T-helper 2 cell treated with Interferon-gamma antibody and Interleukin-4, amounts not matched to agents 5 μg/mL and 100 μg/mL, for 36 hours (primary cell): ENCODE measurements around the gene SCUBE3.

Experiments
- DNase-seq: peaks from one replicate; pipeline ENCODE4 v3.0.0; 2021; ENCODE audit warnings: low spot score
- H3K27ac Mint-ChIP-seq: one replicate; pipeline ENCODE4 v1.8.0; 2021; ENCODE audit warnings: mild to moderate bottlenecking, mixed read lengths
- H3K27me3 Mint-ChIP-seq: one replicate; pipeline ENCODE4 v1.8.0; 2021; ENCODE audit warnings: low read depth, mixed read lengths
- H3K36me3 Mint-ChIP-seq: one replicate; pipeline ENCODE4 v1.8.0; 2021; ENCODE audit warnings: low read depth, mixed read lengths
- H3K4me1 Mint-ChIP-seq: one replicate; pipeline ENCODE4 v1.8.0; 2021; ENCODE audit warnings: low read depth, mixed read lengths
- H3K4me3 Mint-ChIP-seq: one replicate; pipeline ENCODE4 v1.8.0; 2022; ENCODE audit warnings: mild to moderate bottlenecking, moderate library complexity, mixed read lengths
- H3K9me3 Mint-ChIP-seq: one replicate; pipeline ENCODE4 v1.8.0; 2021; ENCODE audit warnings: mixed read lengths

The SCUBE3 gene

DNA sequence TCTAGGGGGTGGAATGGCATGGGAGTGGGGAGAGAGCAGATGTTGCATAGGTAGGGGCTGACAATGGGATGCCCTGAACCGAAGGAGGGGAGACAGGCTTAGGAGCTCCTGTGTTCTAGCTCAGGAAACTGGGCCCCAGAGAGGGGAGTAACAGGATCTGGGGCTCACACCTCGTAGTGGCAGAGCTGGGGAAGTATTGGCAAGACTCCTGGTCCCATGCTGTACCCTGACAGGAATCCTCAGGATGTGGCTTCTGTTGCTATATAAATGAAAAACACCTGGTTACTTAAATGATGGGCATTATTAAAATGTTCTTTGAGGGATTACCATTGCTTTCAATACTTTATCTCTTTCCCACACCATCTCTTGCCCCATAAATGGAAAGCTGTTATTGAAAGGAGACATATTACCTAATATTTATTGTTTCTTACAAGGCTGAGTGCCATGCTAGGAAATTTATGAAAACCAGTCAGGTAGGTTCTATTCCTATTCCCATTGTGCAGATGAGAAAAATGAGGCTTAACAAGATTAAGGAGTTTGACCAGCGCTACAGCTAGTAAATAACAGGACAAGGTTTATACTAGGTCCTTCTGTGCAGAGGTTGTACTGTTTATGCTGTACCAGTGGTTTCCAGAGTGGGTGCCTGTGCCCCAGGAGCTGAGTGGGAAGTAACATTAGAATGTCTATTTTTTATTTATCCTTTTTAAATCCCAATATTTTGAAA lies 37.3 kb upstream of the SCUBE3 start:
- DNase-seq = no peak
- H3K4me3 Mint-ChIP-seq = no peak overlapping the region
- H3K9me3 Mint-ChIP-seq = no peaks in the 10 kb centered on the region
- H3K4me1 Mint-ChIP-seq = peaks cover 10% of the 10 kb centered on the region
- no peak overlapping the region for H3K27ac Mint-ChIP-seq
- H3K27me3 Mint-ChIP-seq = peaks cover 13% of the 10 kb centered on the region
- H3K36me3 Mint-ChIP-seq = no peaks in the 10 kb centered on the region

DNA sequence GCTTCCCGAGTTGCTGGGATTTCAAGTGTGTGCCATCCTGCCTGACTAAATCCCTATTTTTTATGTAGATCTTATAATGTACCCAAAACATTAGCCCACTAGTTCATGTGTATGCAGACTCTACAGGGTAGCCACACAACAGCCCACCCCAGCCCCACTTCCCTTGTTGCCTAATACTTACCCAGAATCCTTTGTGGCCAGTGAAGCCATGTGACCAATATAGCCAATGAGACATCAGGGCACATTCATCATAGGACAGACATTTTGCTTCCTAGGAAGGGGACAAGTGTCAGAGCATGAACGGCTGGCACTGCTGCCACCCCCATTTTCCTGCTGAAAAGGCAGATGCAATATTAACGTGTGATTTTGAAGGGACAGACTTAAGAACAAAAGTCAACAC lies 36.6 kb upstream of the SCUBE3 start:
- Mint-ChIP-seq H3K36me3 (no peaks in the 10 kb centered on the region), H3K27ac (no peak overlapping the region)

GRCh38 chr6:35177596-35177995 lies 36.2 kb upstream of the SCUBE3 start:
- Mint-ChIP-seq H3K4me1 (peaks cover 10% of the 10 kb centered on the region), H3K4me3 (no peak overlapping the region), H3K27ac (no peak overlapping the region), H3K27me3 (peaks cover 13% of the 10 kb centered on the region), H3K9me3 (no peaks in the 10 kb centered on the region), H3K36me3 (no peaks in the 10 kb centered on the region)
- DNase-seq = no peak

More for the DNA sequence above, 36.6 kb upstream of the SCUBE3 start:
- Mint-ChIP-seq H3K27me3 (peaks cover 13% of the 10 kb centered on the region), H3K4me3 (no peak overlapping the region), H3K9me3 (no peaks in the 10 kb centered on the region), H3K4me1 (peaks cover 10% of the 10 kb centered on the region)
- no peak for DNase-seq

GRCh38 chr6:35178012-35178411 lies 35.7 kb upstream of the SCUBE3 start:
- Mint-ChIP-seq H3K27ac (no peak overlapping the region), H3K36me3 (no peaks in the 10 kb centered on the region), H3K27me3 (peaks cover 16% of the 10 kb centered on the region), H3K4me1 (peaks cover 10% of the 10 kb centered on the region), H3K9me3 (no peaks in the 10 kb centered on the region), H3K4me3 (no peak overlapping the region)
- no peak for DNase-seq

GRCh38 chr6:35178932-35179832 lies 34.6 kb upstream of the SCUBE3 start:
- H3K36me3 Mint-ChIP-seq = no peaks in the 10 kb centered on the region
- no peak for DNase-seq
- no peaks in the 10 kb centered on the region for H3K9me3 Mint-ChIP-seq
- H3K4me3 Mint-ChIP-seq = no peak overlapping the region
- peaks cover 23% of the 10 kb centered on the region for H3K27me3 Mint-ChIP-seq
- no peak overlapping the region for H3K27ac Mint-ChIP-seq
- peaks cover 2% of the 10 kb centered on the region for H3K4me1 Mint-ChIP-seq

DNA sequence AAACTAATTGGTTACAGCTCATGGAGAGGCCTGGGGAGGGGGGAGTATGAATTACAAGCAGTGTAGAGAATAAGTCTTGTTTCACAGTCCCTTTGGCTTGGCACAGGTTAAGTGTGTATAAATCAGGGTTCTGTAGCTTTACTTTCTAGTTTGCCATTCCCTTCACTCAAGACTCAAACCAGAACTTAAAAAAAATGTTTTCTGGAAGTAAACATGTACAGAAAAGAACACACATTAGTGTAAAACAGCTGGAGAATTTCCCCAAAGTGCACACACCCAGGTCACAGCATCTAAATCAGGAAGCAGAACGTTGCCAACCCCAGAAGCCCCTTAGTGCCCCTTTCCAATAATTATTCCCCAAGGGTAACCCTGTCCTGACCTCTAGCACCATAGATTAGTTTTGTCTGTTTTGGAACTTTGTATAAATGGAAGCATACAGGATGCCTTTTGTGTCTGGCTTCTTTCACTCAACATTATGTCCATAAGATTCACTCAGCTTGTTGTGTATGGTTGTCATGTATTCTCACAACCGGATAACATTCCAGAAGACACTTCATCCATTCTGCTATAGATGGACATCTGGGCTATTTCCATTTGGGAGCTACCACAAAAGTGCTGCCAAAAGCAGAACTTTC lies 33.7 kb upstream of the SCUBE3 start:
- no peaks in the 10 kb centered on the region for H3K36me3 Mint-ChIP-seq
- DNase-seq = no peak
- no peak overlapping the region for H3K27ac Mint-ChIP-seq
- H3K4me3 Mint-ChIP-seq = no peak overlapping the region
- H3K9me3 Mint-ChIP-seq = no peaks in the 10 kb centered on the region
- peaks cover 26% of the 10 kb centered on the region for H3K27me3 Mint-ChIP-seq
- peaks cover 2% of the 10 kb centered on the region for H3K4me1 Mint-ChIP-seq

DNA sequence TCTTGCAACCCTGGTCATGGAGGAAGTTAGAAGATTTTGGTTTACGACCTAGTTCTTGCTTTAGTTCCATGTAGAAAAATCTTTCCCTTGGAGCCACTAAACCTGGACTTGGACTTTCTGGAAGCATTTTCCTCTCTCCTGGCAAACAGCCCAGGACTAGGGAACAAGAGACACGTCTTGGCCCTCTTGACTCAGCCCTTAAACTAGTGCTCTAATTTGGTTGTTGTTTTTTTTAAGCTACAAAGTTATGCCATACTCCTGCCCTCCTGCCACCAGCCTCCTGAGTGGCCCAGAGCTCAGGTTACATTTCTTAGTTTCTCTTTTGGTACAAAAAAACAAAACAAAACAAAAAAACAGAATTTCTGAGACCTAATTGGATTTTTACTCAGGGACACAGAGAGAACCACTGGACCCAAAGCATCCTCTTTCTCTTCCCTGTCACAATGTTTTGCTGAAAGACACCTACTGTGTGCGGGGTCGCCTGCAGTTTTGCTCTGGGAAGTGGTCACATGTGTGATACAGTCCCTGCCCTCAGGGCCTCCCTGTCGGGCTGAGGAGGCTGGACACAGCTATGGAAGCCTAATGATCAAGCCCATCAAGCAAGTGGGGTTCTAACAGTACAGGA lies 32.3 kb upstream of the SCUBE3 start:
- H3K4me3 Mint-ChIP-seq = no peak overlapping the region
- no peaks in the 10 kb centered on the region for H3K36me3 Mint-ChIP-seq
- no peak overlapping the region for H3K27ac Mint-ChIP-seq
- no peak for DNase-seq
- peaks cover 22% of the 10 kb centered on the region for H3K27me3 Mint-ChIP-seq
- H3K4me1 Mint-ChIP-seq = no peaks in the 10 kb centered on the region
- no peaks in the 10 kb centered on the region for H3K9me3 Mint-ChIP-seq

- Mint-ChIP-seq H3K27ac (no peak overlapping the region), H3K4me3 (no peak overlapping the region), H3K36me3 (no peaks in the 10 kb centered on the region), H3K9me3 (no peaks in the 10 kb centered on the region), H3K27me3 (peaks cover 24% of the 10 kb centered on the region), H3K4me1 (no peaks in the 10 kb centered on the region)
- no peak for DNase-seq
Observed at GRCh38 chr6:35181933-35182612, 31.7 kb upstream of the SCUBE3 start.

- no peaks in the 10 kb centered on the region for H3K36me3 Mint-ChIP-seq
- H3K27me3 Mint-ChIP-seq = peaks cover 26% of the 10 kb centered on the region
- H3K9me3 Mint-ChIP-seq = no peaks in the 10 kb centered on the region
- DNase-seq = no peak
- no peak overlapping the region for H3K4me3 Mint-ChIP-seq
- no peak overlapping the region for H3K27ac Mint-ChIP-seq
- no peaks in the 10 kb centered on the region for H3K4me1 Mint-ChIP-seq
Observed at GRCh38 chr6:35183281-35183680, 30.5 kb upstream of the SCUBE3 start.

GRCh38 chr6:35183935-35184334 lies 29.8 kb upstream of the SCUBE3 start:
- no peaks in the 10 kb centered on the region for H3K4me1 Mint-ChIP-seq
- no peak for DNase-seq
- no peak overlapping the region for H3K4me3 Mint-ChIP-seq
- no peaks in the 10 kb centered on the region for H3K36me3 Mint-ChIP-seq
- no peak overlapping the region for H3K27ac Mint-ChIP-seq
- H3K27me3 Mint-ChIP-seq = peaks cover 26% of the 10 kb centered on the region
- no peaks in the 10 kb centered on the region for H3K9me3 Mint-ChIP-seq

DNA sequence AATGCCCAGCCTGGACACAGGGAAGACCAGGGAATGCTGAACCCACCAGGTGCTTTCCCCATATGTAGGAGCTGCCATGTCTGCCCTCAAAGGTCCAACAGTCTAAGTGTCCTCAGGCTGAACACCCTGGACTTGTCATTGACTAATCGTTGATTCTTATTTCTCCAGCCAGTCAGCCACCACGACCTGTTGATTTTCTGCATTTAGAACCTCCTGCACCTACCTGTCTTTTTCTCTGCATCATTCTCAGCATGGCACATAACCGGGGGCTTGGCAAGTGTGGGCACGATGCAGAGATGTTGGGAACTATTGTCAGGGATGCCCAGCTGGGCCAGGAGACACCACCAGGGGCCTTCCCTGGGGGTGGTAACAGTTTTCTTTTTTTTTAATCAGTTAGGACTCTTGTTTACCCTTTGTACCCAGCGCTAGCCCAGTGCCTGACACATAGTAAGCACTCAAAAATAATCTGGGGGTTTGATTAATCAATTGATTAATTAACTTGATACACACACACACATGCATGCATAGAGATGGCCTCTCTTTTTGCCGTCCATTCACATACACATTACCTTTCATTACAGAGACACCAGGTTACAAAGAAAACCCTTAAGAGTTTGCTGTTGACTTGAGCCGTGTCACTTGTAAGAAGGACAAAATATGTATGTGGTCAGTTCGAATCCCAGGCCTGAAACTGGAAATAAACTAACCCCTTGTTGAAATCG lies 29.0 kb upstream of the SCUBE3 start:
- Mint-ChIP-seq H3K36me3 (no peaks in the 10 kb centered on the region), H3K27ac (no peak overlapping the region), H3K9me3 (no peaks in the 10 kb centered on the region), H3K4me1 (no peaks in the 10 kb centered on the region), H3K4me3 (no peak overlapping the region), H3K27me3 (peaks cover 26% of the 10 kb centered on the region)
- DNase-seq = no peak

DNA sequence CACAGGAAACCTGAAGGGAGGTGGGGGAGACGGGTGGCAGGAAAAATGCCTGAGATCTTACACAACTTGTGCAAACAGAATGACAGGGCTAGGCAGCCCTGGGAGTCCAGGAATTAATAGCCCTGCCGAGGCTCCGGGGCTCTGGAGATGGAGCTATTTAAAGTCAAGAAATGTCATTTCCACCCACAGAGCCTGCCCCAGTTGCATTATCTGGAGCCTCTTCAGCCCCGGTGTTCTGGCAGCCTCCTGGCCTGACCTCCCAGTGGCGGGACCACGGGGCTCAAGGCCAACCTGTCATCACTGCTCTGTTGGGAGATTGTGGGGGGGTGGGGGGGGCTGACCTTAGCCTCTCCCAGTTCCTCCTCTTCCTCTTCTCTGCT lies 28.5 kb upstream of the SCUBE3 start:
- H3K36me3 Mint-ChIP-seq = no peaks in the 10 kb centered on the region
- no peak for DNase-seq
- no peak overlapping the region for H3K27ac Mint-ChIP-seq
- no peaks in the 10 kb centered on the region for H3K9me3 Mint-ChIP-seq
- H3K27me3 Mint-ChIP-seq = peaks cover 26% of the 10 kb centered on the region
- no peak overlapping the region for H3K4me3 Mint-ChIP-seq
- no peaks in the 10 kb centered on the region for H3K4me1 Mint-ChIP-seq

- no peak for DNase-seq
- no peak overlapping the region for H3K27ac Mint-ChIP-seq
- H3K27me3 Mint-ChIP-seq = peaks cover 28% of the 10 kb centered on the region
- H3K9me3 Mint-ChIP-seq = no peaks in the 10 kb centered on the region
- H3K4me3 Mint-ChIP-seq = no peak overlapping the region
- no peaks in the 10 kb centered on the region for H3K4me1 Mint-ChIP-seq
- H3K36me3 Mint-ChIP-seq = no peaks in the 10 kb centered on the region
Observed at GRCh38 chr6:35185971-35186370, 27.8 kb upstream of the SCUBE3 start.
